HEK293T (cell line): ENCODE results near the gene THSD4.
"Not testable (repeated sequence)": the region's sequence is repeated elsewhere in the genome, so short reads cannot be mapped to it uniquely, and the experiment has no call there.

Source experiments
- CTCF ChIA-PET: fragments of 350-600 bp; formaldehyde crosslinking; extraction: SDS; loops from one replicate; lab custom pipeline; 2021; ENCODE audit warnings: antibody characterized with exemption, inconsistent platforms; lab: Yijun Ruan, JAX
- POLR2A ChIA-PET: fragments of 350-600 bp; formaldehyde crosslinking; extraction: SDS; loops from one replicate; lab custom pipeline; 2020; ENCODE audit warnings: antibody characterized with exemption, inconsistent platforms; lab: Yijun Ruan, JAX
- DNase-seq: peaks from one replicate; pipeline ENCODE4 v3.0.0; 2012; ENCODE audit warnings: mixed read lengths; ENCODE audit errors: extremely low spot score
- ARNT ChIP-seq: fragments of 450-650 bp; IDR thresholded peaks from 2 replicates; pipeline ENCODE4 v1.6.1; 2017; ENCODE audit warnings: mild to moderate bottlenecking
- BHLHE40 ChIP-seq: fragments of 450-650 bp; IDR thresholded peaks from 2 replicates; pipeline ENCODE4 v1.6.1; 2016; ENCODE audit warnings: mild to moderate bottlenecking, moderate library complexity, borderline replicate concordance
- CTBP1 ChIP-seq: fragments of 450-650 bp; IDR thresholded peaks from 2 replicates; pipeline ENCODE4 v1.6.1; 2016; ENCODE audit warnings: borderline replicate concordance
- ELF4 ChIP-seq: fragments of 450-650 bp; IDR thresholded peaks from 2 replicates; pipeline ENCODE4 v1.6.1; 2017; ENCODE audit warnings: antibody characterized with exemption
- FOXA1 ChIP-seq: fragments of 450-650 bp; IDR thresholded peaks from 2 replicates; pipeline ENCODE4 v1.6.1; 2016; ENCODE audit warnings: mild to moderate bottlenecking
- FOXK2 ChIP-seq: fragments of 450-650 bp; IDR thresholded peaks from 2 replicates; pipeline ENCODE4 v1.6.1; 2016; ENCODE audit warnings: mild to moderate bottlenecking
- FOXM1 ChIP-seq: fragments of 450-650 bp; IDR thresholded peaks from 2 replicates; pipeline ENCODE4 v1.6.1; 2017; ENCODE audit warnings: mild to moderate bottlenecking, borderline replicate concordance
- HDGF ChIP-seq: fragments of 450-650 bp; IDR thresholded peaks from 2 replicates; pipeline ENCODE4 v1.6.1; 2017; ENCODE audit warnings: antibody characterized with exemption, borderline replicate concordance
- L3MBTL2 ChIP-seq: fragments of 450-650 bp; conservative IDR thresholded peaks from 2 replicates; pipeline ENCODE4 v1.6.1; 2016; ENCODE audit warnings: mild to moderate bottlenecking
- LEF1 ChIP-seq: fragments of 450-650 bp; IDR thresholded peaks from 2 replicates; pipeline ENCODE4 v1.6.1; 2017; ENCODE audit warnings: mild to moderate bottlenecking, borderline replicate concordance
- NFRKB ChIP-seq: fragments of 450-650 bp; IDR thresholded peaks from 2 replicates; pipeline ENCODE4 v1.6.1; 2016; ENCODE audit warnings: mild to moderate bottlenecking, moderate library complexity
- PKNOX1 ChIP-seq: fragments of 450-650 bp; IDR thresholded peaks from 2 replicates; pipeline ENCODE4 v1.6.1; 2016
- SP1 ChIP-seq: fragments of 450-650 bp; IDR thresholded peaks from 2 replicates; pipeline ENCODE4 v1.6.1; 2017
- SUZ12 ChIP-seq: fragments of 450-650 bp; IDR thresholded peaks from 2 replicates; pipeline ENCODE4 v1.6.1; 2016; ENCODE audit warnings: mild to moderate bottlenecking
- TARDBP ChIP-seq: fragments of 450-650 bp; IDR thresholded peaks from 2 replicates; pipeline ENCODE4 v1.6.1; 2016
- ZNF384 ChIP-seq: fragments of 450-650 bp; IDR thresholded peaks from 2 replicates; pipeline ENCODE4 v1.6.1; 2016

Gene THSD4

GRCh38 chr15:71366522-71366921 lies 251.3 kb downstream of the THSD4 start:
- CTCF ChIA-PET, result interaction anchor here (0.6 kb wide), 2 partner anchors 17 to 1317 kb away, joined by 4 read pairs; no protein-coding TSS in a partner anchor

GRCh38 chr15:71366926-71367325 lies 251.7 kb downstream of the THSD4 start:
- no peak for DNase-seq
- ChIA-PET POLR2A (no interaction called here), CTCF (interaction anchor here (0.6 kb wide), 2 partner anchors 17 to 1316 kb away, joined by 4 read pairs; no protein-coding TSS in a partner anchor)
- TF ChIP-seq SUZ12 (no peak), CTBP1 (no peak), TARDBP (no peak), LEF1 (no peak), SP1 (no peak), ARNT (no peak), ZNF384 (no peak), HDGF (no peak), FOXM1 (no peak), BHLHE40 (no peak), PKNOX1 (no peak), FOXA1 (no peak), NFRKB (no peak), L3MBTL2 (no peak), ELF4 (no peak), FOXK2 (no peak)

More at GRCh38 chr15:71366522-71366921, 251.3 kb downstream of the THSD4 start:
- POLR2A ChIA-PET, result no interaction called here
- DNase-seq, result no peak
- TF ChIP-seq HDGF (no peak), FOXK2 (no peak), ARNT (no peak), FOXM1 (no peak), BHLHE40 (no peak), SP1 (no peak), ZNF384 (no peak), FOXA1 (no peak)

- DNase-seq, CTCF ChIA-PET, POLR2A ChIA-PET: not testable (repeated sequence)
Measured at GRCh38 chr15:71367737-71368136, 252.5 kb downstream of the THSD4 start.

DNA sequence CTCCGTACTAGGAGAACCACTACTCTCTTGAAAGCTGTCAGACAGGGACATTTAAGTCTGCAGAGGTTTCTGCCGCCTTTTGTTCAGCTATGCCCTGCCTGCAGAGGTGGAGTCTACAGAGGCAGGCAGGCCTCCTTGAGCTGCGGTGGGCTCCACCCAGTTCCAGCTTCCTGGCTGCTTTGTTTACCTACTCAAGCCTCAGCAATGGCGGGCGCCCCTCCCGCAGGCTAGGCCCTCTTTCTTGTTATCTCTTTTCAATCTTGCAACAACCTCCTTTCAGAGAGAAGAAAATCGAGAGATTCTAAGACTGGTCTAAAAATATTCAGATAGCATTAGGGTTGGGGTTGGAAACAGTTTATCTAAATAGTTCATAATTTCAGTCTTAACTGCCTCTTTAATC lies 257.5 kb downstream of the THSD4 start:
- CTCF ChIA-PET, result interaction anchor here (0.7 kb wide), 1 partner anchor 13 kb away, joined by 3 read pairs; no protein-coding TSS in a partner anchor
- POLR2A ChIA-PET, DNase-seq: not testable (repeated sequence)

GRCh38 chr15:71373917-71374316 lies 258.6 kb downstream of the THSD4 start:
- ChIA-PET POLR2A (interaction anchor here (1.7 kb wide), 1 partner anchor 9 kb away, joined by 4 read pairs; no protein-coding TSS in a partner anchor), CTCF (no interaction called here)
- no peak for DNase-seq

GRCh38 chr15:71374607-71375352 lies 259.5 kb downstream of the THSD4 start:
- TF ChIP-seq PKNOX1, result no peak
- no peak for TF ChIP-seq BHLHE40
- TF ChIP-seq ARNT, result no peak
- TF ChIP-seq FOXM1, result no peak
- no peak for TF ChIP-seq SP1
- TF ChIP-seq FOXK2, result no peak
- TF ChIP-seq L3MBTL2, result no peak
- TF ChIP-seq ELF4, result no peak
- TF ChIP-seq LEF1, result no peak
- no peak for TF ChIP-seq CTBP1
- TF ChIP-seq FOXA1, result no peak
- no peak for TF ChIP-seq SUZ12
- ChIA-PET CTCF (no interaction called here), POLR2A (interaction anchor here (0.5 to 1.7 kb wide), 2 partner anchors 10 to 250 kb away, joined by 3 to 4 read pairs; no protein-coding TSS in a partner anchor)
- no peak for DNase-seq

More at GRCh38 chr15:71373917-71374316, 258.6 kb downstream of the THSD4 start:
- no peak for TF ChIP-seq FOXA1

DNA sequence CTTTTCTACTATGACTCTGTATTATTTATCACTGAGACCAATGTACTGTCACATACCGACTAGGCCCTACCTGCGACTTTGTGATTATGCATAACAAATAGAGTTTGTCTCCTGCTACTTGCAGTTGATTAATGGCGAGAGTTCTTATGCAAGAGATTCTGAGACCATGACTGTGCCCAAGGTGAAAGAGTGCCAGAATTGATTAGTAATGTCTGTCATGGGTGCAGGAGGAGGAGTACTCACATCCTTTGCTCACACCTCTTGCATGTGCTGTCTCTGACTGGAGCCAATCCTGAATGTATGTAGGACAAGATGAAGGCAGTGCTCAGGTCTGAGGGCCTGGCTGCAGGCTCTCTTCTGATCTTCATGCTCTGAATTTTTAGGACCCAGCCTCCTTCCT lies 260.7 kb downstream of the THSD4 start:
- ChIA-PET CTCF (no interaction called here), POLR2A (no interaction called here)
- no peak for DNase-seq
- no peak for TF ChIP-seq BHLHE40
- TF ChIP-seq ELF4, result no peak
- TF ChIP-seq NFRKB, result no peak
- no peak for TF ChIP-seq FOXA1
- TF ChIP-seq ARNT, result no peak
- no peak for TF ChIP-seq ZNF384
- no peak for TF ChIP-seq CTBP1
- TF ChIP-seq LEF1, result no peak
- TF ChIP-seq FOXM1, result no peak
- no peak for TF ChIP-seq SP1
- no peak for TF ChIP-seq HDGF
- no peak for TF ChIP-seq SUZ12
- no peak for TF ChIP-seq L3MBTL2
- TF ChIP-seq FOXK2, result no peak
- no peak for TF ChIP-seq PKNOX1
- TF ChIP-seq TARDBP, result no peak
